GM19193 (cell line): ENCODE results near the gene CNNM3.

Source experiments
- POLR2A ChIP-seq: IDR thresholded peaks from 4 replicates; pipeline ENCODE4 v1.6.1; 2011; ENCODE audit not compliant: insufficient read depth, insufficient read length; ENCODE audit errors: extremely low read depth

The CNNM3 gene

DNA sequence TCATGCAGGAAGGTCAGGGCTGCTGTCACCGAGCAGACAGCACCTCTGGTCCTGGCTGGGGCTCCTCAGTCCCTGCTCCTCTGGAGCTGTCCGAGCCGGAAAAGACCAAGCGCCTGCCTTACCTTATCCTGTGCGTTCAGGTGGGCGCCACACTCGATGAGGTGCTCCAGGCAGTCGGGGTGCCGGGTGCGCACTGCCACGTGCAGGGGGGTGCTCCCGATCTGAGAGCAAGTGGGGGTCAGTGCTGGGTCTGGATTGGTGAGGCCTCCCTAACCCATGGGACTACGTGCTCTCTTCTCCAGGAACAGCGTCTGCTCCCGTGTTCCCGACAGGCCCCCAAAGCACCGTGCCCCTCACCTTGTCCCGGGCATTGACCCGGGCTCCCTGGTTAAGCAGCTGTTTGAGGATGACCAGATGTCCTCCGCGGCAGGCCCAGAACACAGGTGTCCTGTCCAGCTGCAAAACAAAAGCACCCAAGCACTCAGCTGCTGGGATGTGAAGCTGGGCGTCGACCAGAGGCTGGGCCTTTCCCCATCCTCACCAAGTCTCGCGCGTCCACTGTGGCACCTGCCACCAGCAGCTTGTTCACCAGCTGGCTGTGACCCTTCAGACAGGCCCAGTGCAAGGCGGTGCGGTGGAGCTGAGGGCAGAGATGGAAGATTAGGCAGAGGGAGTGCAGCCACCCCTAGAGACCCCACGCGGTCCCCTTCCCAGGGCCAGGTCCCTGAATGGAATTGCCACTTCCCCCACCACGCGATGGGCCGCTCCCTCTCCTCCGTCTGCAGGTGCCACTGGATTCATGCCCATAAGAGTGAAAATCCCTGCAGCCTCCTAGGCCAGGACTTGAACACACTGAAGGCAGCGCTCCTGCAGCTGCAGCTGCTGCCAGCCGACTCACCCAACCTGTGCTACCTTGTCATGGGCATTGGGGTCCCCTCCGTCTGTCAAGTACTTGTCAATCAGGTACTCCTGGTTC lies 24.1 kb downstream of the CNNM3 start:
- TF ChIP-seq POLR2A: no peak

DNA sequence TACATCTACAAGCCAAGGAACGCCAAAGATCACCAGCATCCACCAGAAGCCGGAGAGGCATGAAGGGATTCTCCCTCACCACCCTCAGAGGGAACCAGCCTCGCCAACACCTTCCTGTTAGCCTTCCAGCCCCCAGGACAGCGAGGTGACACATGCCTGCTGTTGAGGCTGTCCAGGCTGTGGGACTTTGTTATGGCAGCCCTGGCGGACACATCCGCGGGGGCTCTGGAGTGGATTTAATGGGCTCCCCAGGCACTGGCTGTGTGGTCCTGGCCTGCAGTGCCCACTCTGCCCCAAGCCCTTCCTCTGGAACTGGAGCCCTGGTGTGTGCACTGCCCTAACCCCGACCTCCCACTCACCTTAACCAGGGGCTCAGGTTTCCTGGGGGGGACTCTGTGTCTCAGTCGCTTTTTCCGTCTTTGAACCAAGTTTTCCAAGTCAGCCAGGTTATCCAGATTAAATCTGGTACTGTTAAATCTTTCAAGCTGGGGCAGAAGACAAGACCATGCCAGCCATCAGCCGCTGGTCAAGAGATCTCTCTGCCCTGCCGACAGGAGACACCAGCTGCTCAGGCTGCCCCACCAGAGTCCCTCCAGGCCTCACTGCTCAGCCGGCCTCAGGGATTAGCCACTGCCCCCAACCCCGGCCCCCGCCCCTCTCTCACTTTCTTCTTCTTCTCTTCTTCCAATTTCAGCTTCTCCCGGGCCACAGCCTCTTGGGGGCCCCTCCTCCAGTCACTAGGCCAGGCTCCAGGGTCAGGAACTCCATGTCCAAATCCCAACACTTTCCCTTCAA lies 25.8 kb downstream of the CNNM3 start:
- TF ChIP-seq POLR2A: no peak

GRCh38 chr2:96842600-96842999 lies 26.5 kb downstream of the CNNM3 start:
- TF ChIP-seq POLR2A: no peak

DNA sequence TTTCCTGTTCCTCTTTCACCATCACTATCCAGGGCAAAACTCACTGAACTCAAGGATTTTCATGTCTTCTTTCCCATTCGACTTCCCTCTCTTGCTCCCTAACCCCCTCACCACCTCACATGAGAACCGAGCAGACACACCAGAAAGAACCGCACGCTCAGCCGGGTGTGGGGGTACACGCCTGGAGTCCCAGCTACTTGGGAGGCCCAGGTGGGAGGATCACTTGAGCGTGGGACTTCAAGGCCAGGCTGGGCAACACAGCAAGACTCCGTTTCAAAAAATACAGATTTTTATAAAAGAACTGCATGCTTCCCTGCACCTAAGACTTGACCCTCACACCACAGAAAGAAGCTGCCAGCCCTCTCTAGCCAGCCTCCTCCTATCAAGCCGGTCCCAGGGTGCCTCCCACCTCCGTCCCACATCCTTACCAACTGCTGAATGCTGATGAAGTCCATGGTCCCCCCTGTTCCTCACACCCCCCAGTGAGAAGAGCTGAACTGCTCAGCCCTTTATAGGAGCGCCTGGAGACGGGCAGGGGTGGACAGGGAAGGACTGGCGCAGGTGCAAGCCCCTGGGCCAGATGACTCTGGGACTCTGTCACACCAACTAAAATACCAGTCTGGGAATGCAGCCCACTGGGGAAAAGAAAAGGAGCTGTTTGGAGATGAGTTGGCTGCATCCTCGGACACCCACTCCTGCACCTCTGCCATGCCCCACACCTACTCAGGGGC lies 27.6 kb downstream of the CNNM3 start, which contains the start of gene ANKRD23:
Gene ANKRD23, minus strand, starts transcription at position 484 of the 731 bp plus-strand sequence. Its CDS starts 29 bp downstream, at position 455.
- TF ChIP-seq POLR2A: no peak

- no peak for TF ChIP-seq POLR2A
These were observed 28.3 kb downstream of the CNNM3 start for GRCh38 chr2:96844405-96844808.

- TF ChIP-seq POLR2A: no peak
These were observed 30.8 kb downstream of the CNNM3 start for GRCh38 chr2:96846825-96847224.

GRCh38 chr2:96847586-96847985 lies 31.5 kb downstream of the CNNM3 start:
- TF ChIP-seq POLR2A: no peak

DNA sequence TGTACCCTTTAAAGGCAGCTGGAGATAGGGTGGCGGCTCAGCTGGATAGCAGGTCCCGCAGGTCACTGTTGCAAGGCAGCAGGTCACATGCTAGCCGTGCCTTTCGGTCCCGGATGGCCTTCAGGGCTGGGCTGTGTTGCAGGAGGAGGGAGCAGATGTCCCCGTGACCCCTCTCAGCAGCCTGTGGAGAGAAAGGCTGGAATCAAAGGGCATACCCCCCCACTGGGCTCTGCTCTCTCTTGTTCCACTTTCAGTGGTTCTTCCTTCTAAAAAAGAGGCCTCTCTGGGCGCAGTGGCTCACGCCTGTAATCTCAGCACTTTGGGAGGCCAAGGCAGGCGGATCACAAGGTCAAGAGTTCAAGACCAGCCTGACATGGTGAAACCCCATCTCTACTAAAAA lies 32.2 kb downstream of the CNNM3 start:
- no peak for TF ChIP-seq POLR2A

DNA sequence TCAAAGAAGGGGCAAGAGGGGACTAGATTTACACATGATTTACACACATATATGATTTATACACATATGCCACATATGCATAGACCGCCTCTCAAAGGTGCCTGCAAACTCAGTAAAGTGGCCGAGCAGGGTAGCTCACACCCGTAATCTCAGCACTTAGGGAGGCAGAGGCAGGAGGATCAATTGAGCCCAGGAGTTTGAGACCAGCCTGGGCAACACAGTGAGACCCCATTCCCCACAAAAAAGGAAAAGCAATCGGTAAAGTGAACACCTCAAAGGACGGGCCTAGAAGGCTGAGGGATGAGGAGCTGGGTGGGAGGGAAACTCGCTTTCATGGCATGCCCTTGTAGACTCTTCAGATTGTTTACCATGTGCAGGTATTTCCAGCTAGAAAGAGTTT lies 36.6 kb downstream of the CNNM3 start:
- TF ChIP-seq POLR2A: no peak

GRCh38 chr2:96853321-96853720 lies 37.3 kb downstream of the CNNM3 start:
- no peak for TF ChIP-seq POLR2A

GRCh38 chr2:96856776-96857666 lies 41.0 kb downstream of the CNNM3 start:
- no peak for TF ChIP-seq POLR2A

DNA sequence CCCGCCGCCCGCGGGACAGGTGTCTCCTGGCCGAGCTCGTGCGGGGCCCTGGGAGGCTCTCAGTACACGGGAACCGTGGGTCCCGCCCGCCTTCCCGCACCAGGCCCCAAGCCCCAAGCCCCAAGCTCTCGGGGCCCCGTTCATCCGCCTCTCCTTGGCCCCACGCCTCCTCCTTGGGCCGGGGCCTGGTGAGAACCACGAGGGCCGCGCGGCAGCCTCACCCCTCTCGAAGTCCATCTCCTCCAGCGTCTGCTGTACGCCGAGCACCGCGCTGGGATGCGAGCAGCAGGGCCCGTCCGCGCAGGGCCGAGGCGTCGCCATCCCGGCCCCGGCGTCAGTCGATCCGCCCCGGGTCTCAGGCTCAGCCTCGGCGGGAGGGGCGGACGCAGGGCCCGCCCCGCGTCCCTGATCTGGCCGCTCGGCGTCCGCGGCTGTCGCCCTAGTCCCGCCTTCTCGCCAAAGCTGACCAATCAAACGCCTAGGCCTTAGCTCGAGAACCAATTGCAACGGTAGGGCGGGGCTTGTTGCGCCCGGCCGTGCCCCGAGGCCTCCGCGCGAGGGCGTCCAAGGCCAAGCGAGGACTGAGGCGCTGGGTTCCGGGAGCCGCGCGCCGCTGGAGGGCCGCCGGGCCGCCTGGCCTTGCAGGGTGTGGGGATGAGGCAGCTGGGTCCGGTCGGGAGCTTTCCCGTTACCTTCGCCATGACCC lies 41.8 kb downstream of the CNNM3 start, which contains the start of gene ANKRD39:
Gene ANKRD39, minus strand, starts transcription at position 350 of the 706 bp plus-strand sequence. Its CDS starts 29 bp downstream, at position 321.
- TF ChIP-seq POLR2A: peak; percentile 87

DNA sequence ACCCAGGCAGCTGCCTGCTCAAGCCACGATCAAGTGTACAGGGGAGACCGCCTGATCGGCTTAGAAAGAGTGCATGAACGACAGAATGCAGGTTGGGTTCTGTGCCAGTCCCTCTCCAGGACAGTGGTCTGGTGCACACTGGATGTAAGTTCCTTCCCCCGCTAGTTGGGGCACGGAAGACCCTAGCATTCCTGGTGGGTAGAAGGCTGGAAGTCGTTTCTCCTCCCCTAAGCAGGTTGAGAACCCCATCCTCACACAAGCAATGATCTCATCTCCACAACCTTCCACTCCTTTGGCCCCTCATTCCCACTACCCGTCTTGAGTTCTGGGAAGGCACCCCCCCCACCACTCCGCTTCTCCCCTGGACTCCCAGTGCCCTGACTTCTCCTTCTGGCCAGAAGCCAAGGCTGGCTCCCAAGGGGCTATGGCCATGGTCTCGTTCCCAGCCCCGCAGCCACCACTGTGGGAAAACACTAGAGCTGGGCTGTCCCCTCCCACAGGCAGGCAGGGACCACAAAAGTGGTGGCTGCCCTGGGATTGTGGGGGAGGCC lies 43.1 kb downstream of the CNNM3 start:
- no peak for TF ChIP-seq POLR2A

GRCh38 chr2:96859681-96860064 lies 43.6 kb downstream of the CNNM3 start:
- TF ChIP-seq POLR2A: no peak
